Measurements from ENCODE around the gene MINDY2.

MINDY2 gene

GRCh38 chr15:58746174-58746573 is 24.9 kb upstream of the MINDY2 start:
- TF ChIP-seq POLR2AphosphoS5 (IDR thresholded peaks at IDR 0.05; ENCODE audit: low read depth, low read length), result no peak
- no peak for TF ChIP-seq SIN3A (IDR thresholded peaks at IDR 0.05; ENCODE audit: borderline replicate concordance, insufficient read depth, low read length)
- TF ChIP-seq FOXP2 (optimal IDR thresholded peaks at IDR 0.05; ENCODE audit: borderline replicate concordance, extremely low read depth, extremely low read length, insufficient read depth), result no peak
- no peak for TF ChIP-seq TAF1 (IDR thresholded peaks at IDR 0.05; ENCODE audit: borderline replicate concordance, insufficient read depth, low read length)
- TF ChIP-seq, protein P1, sequence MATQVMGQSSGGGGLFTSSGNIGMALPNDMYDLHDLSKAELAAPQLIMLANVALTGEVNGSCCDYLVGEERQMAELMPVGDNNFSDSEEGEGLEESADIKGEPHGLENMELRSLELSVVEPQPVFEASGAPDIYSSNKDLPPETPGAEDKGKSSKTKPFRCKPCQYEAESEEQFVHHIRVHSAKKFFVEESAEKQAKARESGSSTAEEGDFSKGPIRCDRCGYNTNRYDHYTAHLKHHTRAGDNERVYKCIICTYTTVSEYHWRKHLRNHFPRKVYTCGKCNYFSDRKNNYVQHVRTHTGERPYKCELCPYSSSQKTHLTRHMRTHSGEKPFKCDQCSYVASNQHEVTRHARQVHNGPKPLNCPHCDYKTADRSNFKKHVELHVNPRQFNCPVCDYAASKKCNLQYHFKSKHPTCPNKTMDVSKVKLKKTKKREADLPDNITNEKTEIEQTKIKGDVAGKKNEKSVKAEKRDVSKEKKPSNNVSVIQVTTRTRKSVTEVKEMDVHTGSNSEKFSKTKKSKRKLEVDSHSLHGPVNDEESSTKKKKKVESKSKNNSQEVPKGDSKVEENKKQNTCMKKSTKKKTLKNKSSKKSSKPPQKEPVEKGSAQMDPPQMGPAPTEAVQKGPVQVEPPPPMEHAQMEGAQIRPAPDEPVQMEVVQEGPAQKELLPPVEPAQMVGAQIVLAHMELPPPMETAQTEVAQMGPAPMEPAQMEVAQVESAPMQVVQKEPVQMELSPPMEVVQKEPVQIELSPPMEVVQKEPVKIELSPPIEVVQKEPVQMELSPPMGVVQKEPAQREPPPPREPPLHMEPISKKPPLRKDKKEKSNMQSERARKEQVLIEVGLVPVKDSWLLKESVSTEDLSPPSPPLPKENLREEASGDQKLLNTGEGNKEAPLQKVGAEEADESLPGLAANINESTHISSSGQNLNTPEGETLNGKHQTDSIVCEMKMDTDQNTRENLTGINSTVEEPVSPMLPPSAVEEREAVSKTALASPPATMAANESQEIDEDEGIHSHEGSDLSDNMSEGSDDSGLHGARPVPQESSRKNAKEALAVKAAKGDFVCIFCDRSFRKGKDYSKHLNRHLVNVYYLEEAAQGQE (IDR thresholded peaks at IDR 0.05; ENCODE audit: insufficient read depth in 1 of 2, low read depth in 2 of 2, low read length in 2 of 2), result no peak

GRCh38 chr15:58748040-58748851 is 22.9 kb upstream of the MINDY2 start:
- TF ChIP-seq FOXP2 (optimal IDR thresholded peaks at IDR 0.05; ENCODE audit: borderline replicate concordance, extremely low read depth, extremely low read length, insufficient read depth) (no peak), TAF1 (IDR thresholded peaks at IDR 0.05; ENCODE audit: borderline replicate concordance, insufficient read depth, low read length) (no peak), POLR2AphosphoS5 (IDR thresholded peaks at IDR 0.05; ENCODE audit: low read depth, low read length) (no peak), SIN3A (IDR thresholded peaks at IDR 0.05; ENCODE audit: borderline replicate concordance, insufficient read depth, low read length) (no peak; the same call in 1 of the 2 replicates)
- TF ChIP-seq, protein P1 (IDR thresholded peaks at IDR 0.05; ENCODE audit: insufficient read depth in 1 of 2, low read depth in 2 of 2, low read length in 2 of 2), result no peak

DNA sequence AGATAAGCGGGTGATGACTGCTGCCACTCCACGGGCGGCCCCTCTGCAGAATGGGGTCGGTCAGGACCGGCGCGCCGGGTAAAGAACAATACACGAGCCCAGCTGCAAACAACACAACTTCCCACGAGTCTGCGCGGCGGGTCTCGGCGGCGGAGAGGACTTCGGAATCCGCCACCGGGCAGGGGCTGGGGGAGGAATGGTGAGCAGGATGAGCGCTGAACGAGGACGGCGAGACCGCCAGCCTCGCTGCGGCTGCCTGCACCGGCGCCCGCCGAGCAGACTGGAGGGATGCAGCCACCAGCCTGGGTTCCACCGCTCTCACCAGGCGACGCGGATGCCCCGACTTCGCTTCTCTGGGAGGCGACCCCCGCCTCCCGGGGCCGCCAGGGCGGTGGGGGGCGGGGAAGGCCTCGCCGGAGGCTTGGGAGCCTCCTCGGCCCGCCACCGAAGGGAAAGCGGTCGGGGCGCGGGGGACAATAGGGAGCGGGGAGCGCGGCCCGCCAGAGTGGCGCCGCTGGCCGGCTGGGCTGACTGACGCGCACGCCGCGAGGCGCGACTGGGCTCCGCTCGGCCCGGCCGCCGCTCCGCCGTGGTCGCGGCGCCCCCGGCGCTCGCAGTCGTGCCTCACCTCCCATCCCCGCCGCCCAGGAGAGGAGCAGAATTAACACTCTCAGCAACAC is 22.1 kb upstream of the MINDY2 start:
- peak; percentile 75 for TF ChIP-seq FOXP2 (optimal IDR thresholded peaks at IDR 0.05; ENCODE audit: borderline replicate concordance, extremely low read depth, extremely low read length, insufficient read depth)
- TF ChIP-seq POLR2AphosphoS5 (IDR thresholded peaks at IDR 0.05; ENCODE audit: low read depth, low read length), result no peak

DNA sequence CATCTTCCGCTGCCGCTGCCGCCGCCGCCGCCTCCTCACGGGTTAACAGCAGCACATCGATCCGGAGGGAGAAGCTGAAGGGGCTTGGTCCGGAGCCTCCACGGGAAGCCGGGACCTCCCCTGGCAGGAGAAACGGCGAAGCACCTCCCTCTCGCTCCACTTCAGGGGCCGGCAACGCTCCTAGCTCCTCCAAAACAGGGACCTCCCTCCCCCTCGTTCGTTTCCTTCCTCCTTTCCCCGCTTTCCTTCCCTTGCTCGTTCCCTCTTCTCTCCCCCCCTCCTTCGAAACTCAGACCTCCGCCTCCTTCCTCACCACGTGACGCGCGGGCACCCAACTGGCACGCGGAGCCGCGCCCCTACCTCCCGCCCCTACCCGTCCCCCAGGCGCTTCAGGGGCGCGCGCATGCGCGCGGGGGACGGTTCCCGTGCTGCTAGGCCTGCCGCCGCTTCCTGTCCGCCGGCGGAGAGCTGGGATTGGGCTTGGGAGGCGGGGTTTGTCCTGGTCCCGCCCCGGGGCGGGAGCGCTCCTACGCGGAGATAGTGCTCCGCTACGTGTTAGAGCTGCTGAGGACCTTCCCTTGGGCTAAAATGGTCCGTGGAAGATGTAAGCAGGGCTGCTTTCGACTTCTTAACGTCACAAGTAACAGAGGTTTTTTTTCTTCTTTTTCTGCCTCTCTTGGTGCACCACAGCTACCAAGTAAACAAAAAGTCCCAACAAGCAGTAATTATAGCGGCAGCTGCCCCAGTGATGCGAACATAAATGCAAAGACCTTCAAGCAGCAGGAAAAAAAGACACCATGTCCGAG is 21.4 kb upstream of the MINDY2 start, which contains the start of gene ADAM10:
TSS of gene ADAM10 (minus strand) at position 176 of the 806 bp plus-strand sequence. CDS start at position 3, 173 bp downstream.
- no peak; the same call in 1 of the 2 replicates for TF ChIP-seq SIN3A (IDR thresholded peaks at IDR 0.05; ENCODE audit: borderline replicate concordance, insufficient read depth, low read length)
- TF ChIP-seq FOXP2 (optimal IDR thresholded peaks at IDR 0.05; ENCODE audit: borderline replicate concordance, extremely low read depth, extremely low read length, insufficient read depth), result no peak
- peak; percentile 78; the same call in 1 of the 2 replicates for TF ChIP-seq TAF1 (IDR thresholded peaks at IDR 0.05; ENCODE audit: borderline replicate concordance, insufficient read depth, low read length)
- TF ChIP-seq POLR2AphosphoS5 (IDR thresholded peaks at IDR 0.05; ENCODE audit: low read depth, low read length), result peak; percentile 70
- TF ChIP-seq, protein P1 (IDR thresholded peaks at IDR 0.05; ENCODE audit: insufficient read depth in 1 of 2, low read depth in 2 of 2, low read length in 2 of 2), result peak in 1 of 2 experiments; percentile 53; a peak in 1 of 4 replicates

- TF ChIP-seq TAF1 (IDR thresholded peaks at IDR 0.05; ENCODE audit: borderline replicate concordance, insufficient read depth, low read length) (no peak), POLR2AphosphoS5 (IDR thresholded peaks at IDR 0.05; ENCODE audit: low read depth, low read length) (no peak), FOXP2 (optimal IDR thresholded peaks at IDR 0.05; ENCODE audit: borderline replicate concordance, extremely low read depth, extremely low read length, insufficient read depth) (no peak), SIN3A (IDR thresholded peaks at IDR 0.05; ENCODE audit: borderline replicate concordance, insufficient read depth, low read length) (no peak)
- TF ChIP-seq, protein P1 (IDR thresholded peaks at IDR 0.05; ENCODE audit: insufficient read depth in 1 of 2, low read depth in 2 of 2, low read length in 2 of 2), result no peak
Measured at GRCh38 chr15:58752716-58753115, 18.4 kb upstream of the MINDY2 start.

All from PFSK-1 (cell line).